Stomach (tissue), 9 donors: ENCODE measurements around the gene MYO18A. TPM values are rescaled to one million over a fixed set of nuclear protein-coding genes. Genes with fewer than 3 reads are reported as not detected.

Source experiments
- DNase-seq, 2 donors: peaks; one replicate each; pipeline versions ENCODE4 v3.0.0 to v3.0.0-alpha.2; 2013 to 2019
- H3K27ac ChIP-seq, 5 donors: fragments of 200-600 bp in 4 of 5; sonication (generic) in 4 of 5; one replicate each; pipeline ENCODE4 v1.5.1; 2013 to 2019; ENCODE audit warnings: mild to moderate bottlenecking in 1 of 5, moderate library complexity in 1 of 5
- H3K27me3 ChIP-seq, 3 donors: fragments of 200-600 bp; sonication (generic); one replicate each; pipeline ENCODE4 v1.5.1; 2017 to 2019; ENCODE audit warnings: mixed run types in 1 of 3
- H3K36me3 ChIP-seq, 4 donors: fragments of 200-600 bp; sonication (generic); 1 replicate in 3 of 4; 2 replicates in 1 of 4; pipeline ENCODE4 v1.5.1; 2016 to 2019
- H3K4me1 ChIP-seq, 4 donors: fragments of 200-600 bp; sonication (generic); one replicate each; pipeline ENCODE4 v1.5.1; 2016 to 2019
- H3K4me3 ChIP-seq, 4 donors: fragments of 200-600 bp; sonication (generic) in 3 of 4; one replicate each; pipeline ENCODE4 v1.5.1; 2016 to 2019; ENCODE audit warnings: mild to moderate bottlenecking in 1 of 4
- H3K9me3 ChIP-seq, 4 donors: fragments of 200-600 bp; sonication (generic); one replicate each; pipeline ENCODE4 v1.5.1; 2016 to 2019
- EP300 ChIP-seq: sonication (generic); formaldehyde crosslinking; IDR thresholded peaks from one replicate; pipeline ENCODE4 v1.6.1; 2017; ENCODE audit warnings: antibody characterized with exemption
- POLR2A ChIP-seq, 4 donors: fragments of 450-650 bp; IDR thresholded peaks; one replicate each; pipeline ENCODE4 v1.6.1; 2016; ENCODE audit warnings: antibody characterized with exemption in 4 of 4, control low read depth in 2 of 4, mild to moderate bottlenecking in 1 of 4, moderate library complexity in 1 of 4
- POLR2AphosphoS5 ChIP-seq, 3 donors: sonication (generic); formaldehyde crosslinking; IDR thresholded peaks; one replicate each; pipeline ENCODE4 v1.6.1; 2016; ENCODE audit warnings: antibody characterized with exemption in 3 of 3
- WGBS, 5 donors: extraction: QIAGEN DNeasy Blood & Tissue Kit in 3 of 5; methylation state at CpG; one replicate each; pipeline versions ENCODE4 v1.1.5 to v1.1.7; 2013 to 2018; 5-methylcytosine and 5-hydroxymethylcytosine counted together
- intact Hi-C: fragments of 100-400 bp; cut with DNase I; formaldehyde crosslinking; loops from one replicate; pipeline ENCODE4 v1.15.1; 2023; ENCODE audit warnings: low total_unique reads
- polyA plus RNA-seq, 3 donors: library from polyadenylated mRNA; stranded (reverse); fragments of 200-250 nt; gene quantifications; one replicate each; pipeline ENCODE4 v1.2.3, GENCODE V29; 2013
- total RNA-seq, 5 donors: library from RNA; depleted of rRNA; stranded (reverse); fragments of >200 nt; gene quantifications; one replicate each; pipeline versions ENCODE4 v1.1.0 to v1.2.3, GENCODE V29; 2014 to 2016
- TF ChIP-seq, protein P1 (sequence below), 7 experiments: fragments of 450-650 bp in 4 of 7; fragments of 200-600 bp in 3 of 7; sonication (generic) in 3 of 7; IDR thresholded peaks; one replicate each; pipeline ENCODE4 v1.5.1; 2016 to 2019; ENCODE audit warnings: antibody characterized with exemption in 7 of 7, control low read depth in 2 of 7, mild to moderate bottlenecking in 1 of 7
- donor health status: healthy with polysubstance abuse.
- donor health status: Bipolar disorder and iron deficiency.
- donor health status: healthy.

MYO18A gene
- total and polyA plus RNA-seq, 8 donors, result 16.5 to 305 (median 55.5) TPM

DNA sequence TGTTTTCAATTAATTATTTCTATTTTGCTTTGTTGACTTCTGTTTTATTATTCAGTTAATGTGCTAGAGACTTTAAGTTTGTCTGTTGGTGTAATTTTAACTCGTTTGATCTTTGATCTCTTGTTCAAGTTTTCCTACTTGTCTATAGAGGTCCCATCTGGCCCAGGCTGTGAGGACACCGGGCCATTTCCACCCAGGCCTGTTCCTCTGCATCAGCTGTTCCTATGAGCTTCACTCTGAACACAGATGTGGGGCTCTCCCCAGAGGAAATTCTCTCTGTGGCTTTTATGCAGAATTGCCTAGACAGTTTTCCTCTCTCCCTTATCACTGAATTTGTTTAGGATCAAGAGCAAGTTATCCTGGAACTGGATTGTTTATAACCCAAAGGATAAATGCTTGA lies 44.7 kb downstream of the MYO18A start:
- peaks cover 0 to 22% (median 6%) of the 10 kb centered on the region in 4 donors for H3K36me3 ChIP-seq
- H3K4me1 ChIP-seq, result peaks cover 14 to 64% (median 48%) of the 10 kb centered on the region in 4 donors
- 67 to 81% (median 72%) methylated on average over 2 of the region's 2 CpGs for WGBS, 5 donors
- no peaks in the 10 kb centered on the region for H3K27me3 ChIP-seq
- no peak overlapping the region for H3K27ac ChIP-seq
- DNase-seq, result no peak
- H3K4me3 ChIP-seq, result no peak overlapping the region
- no peak for TF ChIP-seq POLR2AphosphoS5 (IDR thresholded peaks at IDR 0.05)
- TF ChIP-seq, protein P1, sequence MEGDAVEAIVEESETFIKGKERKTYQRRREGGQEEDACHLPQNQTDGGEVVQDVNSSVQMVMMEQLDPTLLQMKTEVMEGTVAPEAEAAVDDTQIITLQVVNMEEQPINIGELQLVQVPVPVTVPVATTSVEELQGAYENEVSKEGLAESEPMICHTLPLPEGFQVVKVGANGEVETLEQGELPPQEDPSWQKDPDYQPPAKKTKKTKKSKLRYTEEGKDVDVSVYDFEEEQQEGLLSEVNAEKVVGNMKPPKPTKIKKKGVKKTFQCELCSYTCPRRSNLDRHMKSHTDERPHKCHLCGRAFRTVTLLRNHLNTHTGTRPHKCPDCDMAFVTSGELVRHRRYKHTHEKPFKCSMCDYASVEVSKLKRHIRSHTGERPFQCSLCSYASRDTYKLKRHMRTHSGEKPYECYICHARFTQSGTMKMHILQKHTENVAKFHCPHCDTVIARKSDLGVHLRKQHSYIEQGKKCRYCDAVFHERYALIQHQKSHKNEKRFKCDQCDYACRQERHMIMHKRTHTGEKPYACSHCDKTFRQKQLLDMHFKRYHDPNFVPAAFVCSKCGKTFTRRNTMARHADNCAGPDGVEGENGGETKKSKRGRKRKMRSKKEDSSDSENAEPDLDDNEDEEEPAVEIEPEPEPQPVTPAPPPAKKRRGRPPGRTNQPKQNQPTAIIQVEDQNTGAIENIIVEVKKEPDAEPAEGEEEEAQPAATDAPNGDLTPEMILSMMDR (IDR thresholded peaks at IDR 0.05), result no peak
- no peak for TF ChIP-seq EP300
- no peak for TF ChIP-seq POLR2A (IDR thresholded peaks at IDR 0.05)
- no peaks in the 10 kb centered on the region for H3K9me3 ChIP-seq
- intact Hi-C loops, result no loop called here

DNA sequence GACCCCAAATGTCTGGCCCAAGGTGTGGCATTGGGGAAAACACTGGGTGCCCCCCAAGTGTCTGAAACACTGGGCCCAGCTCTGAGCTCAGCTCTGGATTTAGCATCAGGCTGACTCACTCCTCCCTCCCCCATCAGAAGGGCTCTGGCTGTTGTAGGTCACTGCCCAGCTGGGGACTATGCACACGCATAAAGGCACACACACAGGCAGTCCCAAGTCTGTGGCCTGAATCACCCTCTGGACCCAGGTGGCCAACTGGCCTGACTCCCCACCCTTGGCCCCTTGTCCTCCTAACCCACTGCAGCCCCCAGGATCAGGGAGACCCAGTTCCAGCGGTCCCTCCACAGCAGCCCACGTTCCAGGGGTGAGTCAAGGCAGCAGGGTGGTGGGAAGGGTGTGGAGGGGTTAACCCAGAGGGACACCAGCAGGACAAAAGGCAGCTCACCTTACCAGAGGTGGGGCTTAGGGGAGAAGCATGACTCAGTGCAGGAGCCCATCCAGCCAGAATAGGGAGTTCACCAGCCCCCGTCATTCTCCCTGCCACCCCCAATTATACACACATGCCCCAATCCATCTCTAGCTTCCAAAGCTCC lies 47.0 kb downstream of the MYO18A start:
- TF ChIP-seq EP300 (no peak), POLR2AphosphoS5 (IDR thresholded peaks at IDR 0.05) (peak in 1 of 3 donors; percentile 7)
- intact Hi-C loops, result no loop called here
- WGBS, 5 donors, result 60 to 68% (median 63%) methylated on average over 4 of the region's 4 CpGs
- H3K27me3 ChIP-seq, result no peaks in the 10 kb centered on the region
- H3K9me3 ChIP-seq, result no peaks in the 10 kb centered on the region
- DNase-seq, result no peak
- H3K36me3 ChIP-seq, result peaks cover 0 to 32% (median 11%) of the 10 kb centered on the region in 4 donors
- no peak overlapping the region for H3K4me3 ChIP-seq
- H3K4me1 ChIP-seq, result peaks cover 0 to 43% (median 29%) of the 10 kb centered on the region in 4 donors
- peak overlapping the region in 2 of 5 donors; percentile 40 to 42 for H3K27ac ChIP-seq

DNA sequence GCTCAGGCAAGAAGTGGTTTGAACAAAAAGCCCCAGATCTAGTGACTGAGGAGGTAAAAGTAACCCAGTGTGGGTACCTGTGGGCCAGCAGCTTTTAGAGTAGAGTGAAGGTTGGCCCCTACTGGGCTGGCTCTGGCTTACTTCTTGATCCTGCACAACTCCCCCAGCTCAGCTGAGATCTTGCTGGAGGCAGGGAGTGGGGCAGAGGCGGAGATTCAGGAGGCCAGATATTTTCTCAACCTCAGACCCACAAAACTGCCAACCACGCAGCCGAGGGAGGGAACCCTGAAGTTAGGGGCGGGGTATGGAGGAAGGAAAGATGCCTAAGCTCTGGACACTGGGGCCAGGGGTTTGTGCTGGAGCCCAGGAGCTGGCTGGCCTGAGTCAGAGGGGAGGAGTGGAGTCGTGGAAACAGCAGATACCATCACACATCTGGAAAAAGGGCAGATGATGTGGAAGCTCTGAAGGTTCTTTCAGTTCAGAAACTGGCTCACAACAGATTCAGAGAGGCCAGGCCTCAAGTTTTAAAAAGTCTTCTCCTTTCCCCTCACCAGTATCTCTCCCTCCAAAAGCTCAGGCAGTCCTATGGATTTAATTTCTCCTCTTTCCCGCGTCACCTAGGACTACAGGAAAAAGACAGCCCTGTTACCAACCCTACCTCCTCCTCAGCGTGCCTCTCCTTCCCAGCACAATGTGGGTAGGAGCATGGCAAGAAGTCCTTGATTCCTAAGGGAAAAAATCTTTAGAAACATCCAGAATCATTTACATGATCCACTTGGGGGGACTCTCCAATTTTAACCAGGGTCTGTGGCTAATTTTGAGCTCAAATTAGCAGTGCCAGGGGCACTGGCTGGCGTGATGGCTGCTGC lies 48.1 kb downstream of the MYO18A start:
- intact Hi-C loops, result no loop called here
- peaks cover 0 to 42% (median 22%) of the 10 kb centered on the region in 4 donors for H3K36me3 ChIP-seq
- no peak overlapping the region for H3K4me3 ChIP-seq
- TF ChIP-seq EP300 (no peak), POLR2AphosphoS5 (IDR thresholded peaks at IDR 0.05) (no peak), POLR2A (IDR thresholded peaks at IDR 0.05) (no peak)
- TF ChIP-seq, protein P1 (IDR thresholded peaks at IDR 0.05), result no peak
- no peaks in the 10 kb centered on the region for H3K27me3 ChIP-seq
- H3K9me3 ChIP-seq, result no peaks in the 10 kb centered on the region
- H3K27ac ChIP-seq, result peak overlapping the region in 3 of 5 donors; percentile 26 to 42 (median 40)
- peaks cover 0 to 35% (median 28%) of the 10 kb centered on the region in 4 donors for H3K4me1 ChIP-seq
- WGBS, 5 donors, result 56 to 76% (median 72%) methylated on average over 9 of the region's 9 CpGs
- no peak for DNase-seq

DNA sequence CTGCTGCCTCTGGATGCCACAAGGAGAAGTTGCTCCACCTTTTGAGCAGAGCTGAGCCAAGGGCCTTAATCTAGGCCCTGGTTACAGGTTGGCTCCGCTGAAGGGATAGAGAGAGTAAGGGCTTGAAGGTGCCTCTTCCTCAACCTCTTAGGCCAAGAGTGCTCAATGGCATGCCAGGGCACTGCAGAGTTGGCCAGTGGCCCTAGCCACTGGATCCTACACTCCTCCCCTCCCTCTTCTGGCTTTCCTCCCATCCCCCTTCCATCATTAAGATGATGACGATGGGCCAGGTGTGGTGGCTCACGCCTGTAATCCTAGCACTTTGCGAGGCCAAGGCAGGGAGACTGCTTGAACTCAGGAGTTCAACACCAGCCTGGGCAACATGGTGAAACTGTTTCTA lies 50.5 kb downstream of the MYO18A start:
- H3K36me3 ChIP-seq, result peaks cover 0 to 31% (median 20%) of the 10 kb centered on the region in 4 donors
- intact Hi-C loops, result no loop called here
- 82 to 100% (median 98%) methylated on average over 4 of the region's 4 CpGs for WGBS, 5 donors

More for the DNA sequence above, 50.5 kb downstream of the MYO18A start:
- Histone ChIP-seq H3K27me3 (no peaks in the 10 kb centered on the region), H3K4me1 (peaks cover 10 to 58% (median 48%) of the 10 kb centered on the region in 4 donors), H3K9me3 (no peaks in the 10 kb centered on the region), H3K27ac (no peak overlapping the region), H3K4me3 (no peak overlapping the region)
- DNase-seq, result no peak
- TF ChIP-seq EP300 (no peak), POLR2A (IDR thresholded peaks at IDR 0.05) (no peak), POLR2AphosphoS5 (IDR thresholded peaks at IDR 0.05) (no peak)
- TF ChIP-seq, protein P1 (IDR thresholded peaks at IDR 0.05), result no peak
